ENCODE measurements around the gene MOAP1. TPM values are rescaled to one million over a fixed set of nuclear protein-coding genes. Genes with fewer than 3 reads are reported as not detected.

Gene MOAP1
- total RNA-seq, 5 donors from 2014 or later (not counting 1 experiment from before 2014, with no cell fraction given), result 45.1 to 96.8 (median 47.9) TPM

- Mint-ChIP-seq H3K27ac (peak overlapping the region in 1 of 2 donors; percentile 48), H3K36me3 (no peaks in the 10 kb centered on the region), H3K4me3 (no peak overlapping the region), H3K4me1 (no peaks in the 10 kb centered on the region), H3K9me3 (no peaks in the 10 kb centered on the region), H3K27me3 (no peaks in the 10 kb centered on the region)
- ChIA-PET CTCF (interaction anchor here (0.6 to 5.6 kb wide), 15 partner anchors 9 to 180 kb away, joined by 3 to 66 read pairs (median 4); partner anchors contain the start of gene ITPK1 (in 1 of the 2)), POLR2A (interaction anchor here (0.6 to 1.2 kb wide), 4 partner anchors 12 to 108 kb away, joined by 3 to 5 read pairs (median 4); no protein-coding TSS in a partner anchor)
- no peak overlapping the region for H3K4me3 ChIP-seq (ENCODE audit: control insufficient read depth in 1 of 2, extremely low read depth in 1 of 2, low read length in 1 of 2)
- no peak overlapping the region for H3K27ac ChIP-seq (ENCODE audit: low read length)
- no peaks in the 10 kb centered on the region for H3K4me1 ChIP-seq (ENCODE audit: control insufficient read depth in 1 of 2, extremely low read depth in 1 of 2, insufficient read depth in 2 of 2, low read length in 2 of 2)
- ATAC-seq (replicated peaks in 1 of 4) (peak in 3 of 4 experiments; percentile 50 to 72 (median 54)), DNase-seq (peak in 12 of 35 experiments; percentile 9 to 61 (median 27))
- H3K9me3 ChIP-seq, result no peaks in the 10 kb centered on the region
- 35% methylated on average over 3 of the region's 8 CpGs for WGBS (ENCODE audit: insufficient coverage)
- no peaks in the 10 kb centered on the region for H3K36me3 ChIP-seq (ENCODE audit: control insufficient read depth in 2 of 2, extremely low read depth in 1 of 2, insufficient read depth in 1 of 2, low read length in 1 of 2)
- peaks cover 0 to 10% of the 10 kb centered on the region in 2 experiments for H3K27me3 ChIP-seq (replicated peaks in 1 of 2; ENCODE audit: control insufficient read depth in 2 of 2, extremely low read depth in 1 of 2, insufficient read depth in 2 of 2, low read length in 1 of 2)
These were observed 52.1 kb downstream of the MOAP1 start for GRCh38 chr14:93132472-93133065.

Other genes with a start within 250 kb of the MOAP1 start
- gene ITPK1, start 69.0 kb downstream of the MOAP1 start, total RNA-seq, result 10 to 100 TPM; 28.0 to 43.0 (median 39.5) TPM
- 10 to 100 TPM in 4 of 5 donors, 1 to 10 TPM in 1; 7.9 to 16.9 (median 14.8) TPM for gene LYSET, start 420 bp upstream of the MOAP1 start, total RNA-seq
- 10 to 100 TPM in 2 of 5 donors, 1 to 10 TPM in 3; 4.3 to 11.4 (median 9.2) TPM for gene GON7, start 22.2 kb upstream of the MOAP1 start, total RNA-seq
- gene UBR7, start 22.4 kb upstream of the MOAP1 start, total RNA-seq, result 10 to 100 TPM; 12.0 to 16.9 (median 14.7) TPM
- gene BTBD7, start 148.1 kb upstream of the MOAP1 start, total RNA-seq, result 10 to 100 TPM; 21.6 to 26.1 (median 26.0) TPM
- gene COX8C, start 162.3 kb upstream of the MOAP1 start, total RNA-seq, result not detected
- under 1 TPM in 2 of 5 donors, not detected in 3; 0.06 to 0.07 TPM for gene UNC79, start 246.0 kb upstream of the MOAP1 start, total RNA-seq